Measurements from ENCODE around the gene DNAJB5. TPM values are rescaled to one million over a fixed set of nuclear protein-coding genes. Genes with fewer than 3 reads are reported as not detected.

DNAJB5 gene
- total and polyA plus RNA-seq, 2 donors (not counting 1 experiment from before 2014, with no cell fraction given): 8.1 to 9.9 TPM

- Histone ChIP-seq H3K79me2 (ENCODE audit: control insufficient read depth, insufficient read depth, low read length) (no peaks in the 10 kb centered on the region), H3K9ac (ENCODE audit: insufficient read depth, low read length) (no peak overlapping the region), H3K36me3 (ENCODE audit: control insufficient read depth, insufficient read depth, low read length) (no peaks in the 10 kb centered on the region), H3K4me2 (ENCODE audit: extremely low read depth, insufficient read depth, low read length) (no peak overlapping the region), H3K4me1 (ENCODE audit: control insufficient read depth, extremely low read depth, insufficient read depth, low read length) (peaks cover 3% of the 10 kb centered on the region), H3K27ac (ENCODE audit: insufficient read depth, low read length) (no peak overlapping the region), H3K27me3 (ENCODE audit: control insufficient read depth, insufficient read depth, low read length) (no peaks in the 10 kb centered on the region), H4K20me1 (ENCODE audit: control insufficient read depth, extremely low read depth, insufficient read depth, low read length) (no peaks in the 10 kb centered on the region), H3K9me3 (ENCODE audit: control insufficient read depth, insufficient read depth, low read depth, low read length) (no peaks in the 10 kb centered on the region), H3K4me3 (replicated peaks in 1 of 4; ENCODE audit: control extremely low read depth in 1 of 4, insufficient read depth in 1 of 4, low read depth in 3 of 4, low read length in 4 of 4) (no peak overlapping the region), H2AFZ (ENCODE audit: low read length) (no peak overlapping the region)
- no peak for DNase-seq (ENCODE audit: low read depth in 2 of 2)
- no peak for TF ChIP-seq EZH2 (IDR thresholded peaks at IDR 0.05; ENCODE audit: low read length, missing control alignments)
- no peak for TF ChIP-seq CTCF (conservative IDR thresholded peaks at IDR 0.05 in 1 of 2, IDR thresholded peaks at IDR 0.05 in 1 of 2; ENCODE audit: low read depth in 1 of 2, low read length in 2 of 2)
Observed at GRCh38 chr9:35033101-35033500, 43.6 kb downstream of the DNAJB5 start.

- no peaks in the 10 kb centered on the region for H4K20me1 ChIP-seq (ENCODE audit: control insufficient read depth, extremely low read depth, insufficient read depth, low read length)
- peak overlapping the region; percentile 42 for H3K27ac ChIP-seq (ENCODE audit: insufficient read depth, low read length)
- no peaks in the 10 kb centered on the region for H3K9me3 ChIP-seq (ENCODE audit: control insufficient read depth, insufficient read depth, low read depth, low read length)
- H3K4me1 ChIP-seq (ENCODE audit: control insufficient read depth, extremely low read depth, insufficient read depth, low read length): peaks cover 3% of the 10 kb centered on the region
- H3K4me2 ChIP-seq (ENCODE audit: extremely low read depth, insufficient read depth, low read length): peak overlapping the region; percentile 44
- peak overlapping the region; percentile 79 for H2AFZ ChIP-seq (ENCODE audit: low read length)
- H3K36me3 ChIP-seq (ENCODE audit: control insufficient read depth, insufficient read depth, low read length): no peaks in the 10 kb centered on the region
- no peaks in the 10 kb centered on the region for H3K27me3 ChIP-seq (ENCODE audit: control insufficient read depth, insufficient read depth, low read length)
- H3K79me2 ChIP-seq (ENCODE audit: control insufficient read depth, insufficient read depth, low read length): no peaks in the 10 kb centered on the region
- TF ChIP-seq CTCF (conservative IDR thresholded peaks at IDR 0.05 in 1 of 2, IDR thresholded peaks at IDR 0.05 in 1 of 2; ENCODE audit: low read depth in 1 of 2, low read length in 2 of 2) (no peak), EZH2 (IDR thresholded peaks at IDR 0.05; ENCODE audit: low read length, missing control alignments) (no peak)
- peak overlapping the region; percentile 21 to 48 (median 30) for H3K4me3 ChIP-seq (replicated peaks in 1 of 4; ENCODE audit: control extremely low read depth in 1 of 4, insufficient read depth in 1 of 4, low read depth in 3 of 4, low read length in 4 of 4)
- peak overlapping the region; percentile 36 for H3K9ac ChIP-seq (ENCODE audit: insufficient read depth, low read length)
- DNase-seq (ENCODE audit: low read depth in 2 of 2): peak; percentile 36 to 63
Observed at GRCh38 chr9:35035851-35036701, 46.5 kb downstream of the DNAJB5 start.

- Histone ChIP-seq H3K9me3 (ENCODE audit: control insufficient read depth, insufficient read depth, low read depth, low read length) (no peaks in the 10 kb centered on the region), H3K4me1 (ENCODE audit: control insufficient read depth, extremely low read depth, insufficient read depth, low read length) (peaks cover 4% of the 10 kb centered on the region), H3K27me3 (ENCODE audit: control insufficient read depth, insufficient read depth, low read length) (no peaks in the 10 kb centered on the region), H3K79me2 (ENCODE audit: control insufficient read depth, insufficient read depth, low read length) (no peaks in the 10 kb centered on the region), H4K20me1 (ENCODE audit: control insufficient read depth, extremely low read depth, insufficient read depth, low read length) (no peaks in the 10 kb centered on the region), H3K4me3 (replicated peaks in 1 of 4; ENCODE audit: control extremely low read depth in 1 of 4, insufficient read depth in 1 of 4, low read depth in 3 of 4, low read length in 4 of 4) (no peak overlapping the region), H3K36me3 (ENCODE audit: control insufficient read depth, insufficient read depth, low read length) (peaks cover 1% of the 10 kb centered on the region), H3K9ac (ENCODE audit: insufficient read depth, low read length) (no peak overlapping the region), H3K4me2 (ENCODE audit: extremely low read depth, insufficient read depth, low read length) (no peak overlapping the region), H2AFZ (ENCODE audit: low read length) (no peak overlapping the region), H3K27ac (ENCODE audit: insufficient read depth, low read length) (no peak overlapping the region)
- DNase-seq (ENCODE audit: low read depth in 2 of 2): peak in 1 of 2 donors; percentile 53
- TF ChIP-seq EZH2 (IDR thresholded peaks at IDR 0.05; ENCODE audit: low read length, missing control alignments): no peak
- no peak for TF ChIP-seq CTCF (conservative IDR thresholded peaks at IDR 0.05 in 1 of 2, IDR thresholded peaks at IDR 0.05 in 1 of 2; ENCODE audit: low read depth in 1 of 2, low read length in 2 of 2)
Observed at GRCh38 chr9:35042081-35042604, 52.6 kb downstream of the DNAJB5 start.

Measured in fibroblast of lung (primary cell).